ENCODE measurements around the gene LRBA.

LRBA gene

DNA sequence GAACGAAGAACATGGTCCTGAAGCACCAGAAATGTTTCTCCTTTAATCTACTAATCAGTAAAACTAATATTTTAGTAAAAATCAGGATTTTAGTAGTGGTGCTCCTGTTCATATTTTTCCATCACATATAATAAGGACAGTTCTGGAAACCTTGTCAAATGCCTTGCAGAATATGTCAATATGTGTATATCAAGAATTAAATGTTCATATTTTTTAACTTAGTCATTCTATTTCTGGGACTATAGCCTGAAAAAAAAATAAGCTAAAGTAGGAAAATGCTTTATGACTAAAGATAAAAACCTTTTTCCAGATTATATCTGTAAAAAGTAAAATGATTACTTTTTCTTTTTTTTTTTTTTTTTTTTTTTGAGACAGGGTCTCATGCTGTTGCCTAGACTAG, 368.1 kb downstream of the LRBA start:
- Histone ChIP-seq H3K4me1 (ENCODE audit: control insufficient read depth, insufficient read depth, low read length) (no peaks in the 10 kb centered on the region), H3K27ac (ENCODE audit: low read length) (no peak overlapping the region), H3K9me3 (ENCODE audit: control insufficient read depth in 2 of 2, low read length in 2 of 2) (no peaks in the 10 kb centered on the region), H3K9ac (ENCODE audit: low read length in 2 of 2) (no peak overlapping the region), H3K27me3 (ENCODE audit: control insufficient read depth in 1 of 2, insufficient read depth in 2 of 2, low read length in 2 of 2) (no peaks in the 10 kb centered on the region), H3K4me3 (ENCODE audit: low read length in 2 of 2) (no peak overlapping the region), H3K36me3 (ENCODE audit: control insufficient read depth in 2 of 2, insufficient read depth in 2 of 2, low read length in 2 of 2) (no peaks in the 10 kb centered on the region)

DNA sequence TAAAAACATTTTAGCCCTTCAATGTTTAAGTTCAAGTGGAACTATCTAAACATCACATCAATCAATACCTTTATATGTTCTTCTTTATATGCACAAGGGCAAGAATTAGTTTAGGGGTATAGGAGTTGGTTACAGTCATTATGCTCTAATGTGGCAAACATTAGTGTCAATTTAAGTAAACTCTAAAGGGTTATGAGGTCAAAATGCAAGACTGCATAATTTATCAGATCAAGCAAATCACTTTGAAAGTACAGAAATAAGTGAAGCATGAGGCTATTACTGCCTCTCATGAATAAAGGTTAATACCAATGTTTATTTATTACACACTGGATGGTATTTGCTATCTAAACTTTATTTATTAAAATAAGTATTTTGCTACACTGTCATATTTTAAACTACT, 373.5 kb downstream of the LRBA start:
- Histone ChIP-seq H3K36me3 (ENCODE audit: control insufficient read depth in 2 of 2, insufficient read depth in 2 of 2, low read length in 2 of 2) (no peaks in the 10 kb centered on the region), H3K27ac (ENCODE audit: low read length) (no peak overlapping the region), H3K4me3 (ENCODE audit: low read length in 2 of 2) (no peak overlapping the region), H3K9ac (ENCODE audit: low read length in 2 of 2) (no peak overlapping the region), H3K4me1 (ENCODE audit: control insufficient read depth, insufficient read depth, low read length) (no peaks in the 10 kb centered on the region), H3K9me3 (ENCODE audit: control insufficient read depth in 2 of 2, low read length in 2 of 2) (no peaks in the 10 kb centered on the region), H3K27me3 (ENCODE audit: control insufficient read depth in 1 of 2, insufficient read depth in 2 of 2, low read length in 2 of 2) (no peaks in the 10 kb centered on the region)

DNA sequence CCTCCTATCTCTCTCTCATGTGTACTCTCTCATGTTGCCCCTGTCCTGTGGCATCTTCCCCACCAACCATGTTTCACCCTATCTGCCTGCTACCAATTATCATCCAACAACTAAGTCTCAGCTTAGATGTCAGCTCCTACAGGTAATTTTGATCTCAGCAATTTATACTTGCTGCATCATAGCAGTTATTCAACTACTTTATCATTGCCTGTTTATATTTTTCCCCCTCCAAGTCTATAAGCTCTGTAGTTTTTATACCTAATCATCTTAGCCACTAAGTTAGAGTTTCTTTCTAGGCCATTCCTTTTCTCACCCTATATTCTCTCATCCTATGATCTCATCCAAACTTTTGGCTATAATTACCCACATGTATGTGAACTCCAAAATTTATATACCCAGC, 382.4 kb downstream of the LRBA start:
- H3K9ac ChIP-seq (ENCODE audit: low read length in 2 of 2), result no peak overlapping the region
- no peaks in the 10 kb centered on the region for H3K4me1 ChIP-seq (ENCODE audit: control insufficient read depth, insufficient read depth, low read length)
- no peak overlapping the region for H3K4me3 ChIP-seq (ENCODE audit: low read length in 2 of 2)
- no peak overlapping the region for H3K27ac ChIP-seq (ENCODE audit: low read length)
- H3K27me3 ChIP-seq (ENCODE audit: control insufficient read depth in 1 of 2, insufficient read depth in 2 of 2, low read length in 2 of 2), result no peaks in the 10 kb centered on the region
- no peaks in the 10 kb centered on the region for H3K9me3 ChIP-seq (ENCODE audit: control insufficient read depth in 2 of 2, low read length in 2 of 2)
- no peaks in the 10 kb centered on the region for H3K36me3 ChIP-seq (ENCODE audit: control insufficient read depth in 2 of 2, insufficient read depth in 2 of 2, low read length in 2 of 2)

DNA sequence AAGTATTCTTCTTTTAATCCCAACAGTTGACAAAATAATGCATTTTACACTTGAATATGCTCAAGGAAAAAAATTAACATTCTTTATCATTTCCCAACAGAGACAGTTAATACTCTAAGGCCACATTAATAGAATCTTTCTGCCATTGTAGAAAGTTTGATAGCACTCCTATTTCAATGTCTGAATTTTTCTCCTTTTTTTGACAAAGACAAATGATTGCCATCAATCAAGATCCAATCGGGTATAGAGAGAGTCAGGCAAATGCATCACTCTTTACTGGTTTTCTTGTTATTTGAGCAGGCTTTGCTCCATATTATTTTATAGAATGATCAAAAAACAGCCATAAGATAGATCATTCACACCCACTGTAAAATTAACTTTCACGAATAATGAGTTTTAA, 387.0 kb downstream of the LRBA start:
- no peak overlapping the region for H3K27ac ChIP-seq (ENCODE audit: low read length)
- no peaks in the 10 kb centered on the region for H3K4me1 ChIP-seq (ENCODE audit: control insufficient read depth, insufficient read depth, low read length)
- no peak overlapping the region for H3K9ac ChIP-seq (ENCODE audit: low read length in 2 of 2)
- H3K27me3 ChIP-seq (ENCODE audit: control insufficient read depth in 1 of 2, insufficient read depth in 2 of 2, low read length in 2 of 2), result no peaks in the 10 kb centered on the region
- no peak overlapping the region for H3K4me3 ChIP-seq (ENCODE audit: low read length in 2 of 2)
- no peaks in the 10 kb centered on the region for H3K36me3 ChIP-seq (ENCODE audit: control insufficient read depth in 2 of 2, insufficient read depth in 2 of 2, low read length in 2 of 2)
- H3K9me3 ChIP-seq (ENCODE audit: control insufficient read depth in 2 of 2, low read length in 2 of 2), result no peaks in the 10 kb centered on the region

DNA sequence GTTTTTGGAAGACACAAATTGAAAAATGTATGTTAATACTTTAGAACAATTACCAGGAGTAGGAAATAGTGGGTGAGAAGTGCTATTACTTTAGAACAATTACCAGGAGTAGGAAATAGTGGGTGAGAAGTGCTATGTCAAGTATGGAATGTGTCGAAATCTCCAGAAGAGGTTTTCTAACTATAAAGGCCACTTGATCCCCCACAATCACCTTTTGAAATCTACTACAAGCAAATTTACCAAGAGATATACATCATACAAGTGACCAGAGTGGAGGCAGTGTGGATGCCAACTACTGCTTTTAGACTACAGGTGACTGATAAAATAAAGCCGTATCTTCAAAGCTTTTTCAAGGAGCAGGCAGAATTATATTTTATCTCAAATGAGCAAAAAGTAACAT, 390.1 kb downstream of the LRBA start:
- Histone ChIP-seq H3K4me3 (ENCODE audit: low read length in 2 of 2) (no peak overlapping the region), H3K9ac (ENCODE audit: low read length in 2 of 2) (no peak overlapping the region), H3K9me3 (ENCODE audit: control insufficient read depth in 2 of 2, low read length in 2 of 2) (no peaks in the 10 kb centered on the region), H3K36me3 (ENCODE audit: control insufficient read depth in 2 of 2, insufficient read depth in 2 of 2, low read length in 2 of 2) (no peaks in the 10 kb centered on the region), H3K27me3 (ENCODE audit: control insufficient read depth in 1 of 2, insufficient read depth in 2 of 2, low read length in 2 of 2) (no peaks in the 10 kb centered on the region), H3K27ac (ENCODE audit: low read length) (no peak overlapping the region), H3K4me1 (ENCODE audit: control insufficient read depth, insufficient read depth, low read length) (no peaks in the 10 kb centered on the region)

DNA sequence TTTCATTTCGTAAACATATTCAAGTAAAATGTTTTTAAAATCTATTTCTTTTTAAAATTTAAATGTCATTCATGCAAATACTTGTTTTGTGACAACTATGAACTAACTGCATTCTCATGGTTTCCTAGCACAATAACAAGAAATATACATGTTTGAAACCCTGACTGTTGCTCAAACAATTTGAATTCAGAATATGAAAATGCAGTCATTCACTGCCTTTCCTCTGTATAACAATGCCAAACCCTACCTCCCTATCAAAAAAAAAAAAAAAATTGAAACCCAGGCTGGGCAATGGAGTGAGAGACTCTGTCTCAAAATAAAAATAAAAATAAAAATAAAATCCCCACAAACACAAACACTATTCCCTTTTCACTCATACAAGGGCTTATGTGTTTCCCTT, 391.0 kb downstream of the LRBA start:
- H3K4me3 ChIP-seq (ENCODE audit: low read length in 2 of 2), result no peak overlapping the region
- H3K9me3 ChIP-seq (ENCODE audit: control insufficient read depth in 2 of 2, low read length in 2 of 2), result no peaks in the 10 kb centered on the region
- H3K27me3 ChIP-seq (ENCODE audit: control insufficient read depth in 1 of 2, insufficient read depth in 2 of 2, low read length in 2 of 2), result no peaks in the 10 kb centered on the region
- no peaks in the 10 kb centered on the region for H3K4me1 ChIP-seq (ENCODE audit: control insufficient read depth, insufficient read depth, low read length)
- no peak overlapping the region for H3K9ac ChIP-seq (ENCODE audit: low read length in 2 of 2)
- no peaks in the 10 kb centered on the region for H3K36me3 ChIP-seq (ENCODE audit: control insufficient read depth in 2 of 2, insufficient read depth in 2 of 2, low read length in 2 of 2)
- H3K27ac ChIP-seq (ENCODE audit: low read length), result no peak overlapping the region

DNA sequence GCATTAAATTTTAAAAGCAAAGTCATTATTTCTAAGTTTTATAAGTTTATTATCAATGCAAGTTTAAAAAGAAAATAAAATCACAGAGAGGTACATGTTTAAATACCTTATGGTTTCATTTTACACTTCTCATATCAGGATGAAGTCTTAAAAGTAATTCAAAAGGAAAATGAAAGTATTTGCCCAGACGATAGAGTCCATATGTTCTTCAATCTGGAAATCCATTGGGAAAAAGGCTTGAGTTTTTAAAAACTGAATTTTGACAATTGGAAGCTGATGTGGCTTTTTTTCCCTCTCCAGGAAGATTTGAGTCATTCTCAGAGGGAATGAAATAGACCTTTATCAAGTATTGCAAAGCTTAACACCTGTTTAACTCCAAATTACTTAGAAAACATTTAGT, 396.0 kb downstream of the LRBA start:
- H3K27me3 ChIP-seq (ENCODE audit: control insufficient read depth in 1 of 2, insufficient read depth in 2 of 2, low read length in 2 of 2), result no peaks in the 10 kb centered on the region
- H3K9ac ChIP-seq (ENCODE audit: low read length in 2 of 2), result no peak overlapping the region
- H3K4me1 ChIP-seq (ENCODE audit: control insufficient read depth, insufficient read depth, low read length), result no peaks in the 10 kb centered on the region
- no peak overlapping the region for H3K27ac ChIP-seq (ENCODE audit: low read length)
- no peaks in the 10 kb centered on the region for H3K9me3 ChIP-seq (ENCODE audit: control insufficient read depth in 2 of 2, low read length in 2 of 2)
- H3K36me3 ChIP-seq (ENCODE audit: control insufficient read depth in 2 of 2, insufficient read depth in 2 of 2, low read length in 2 of 2), result no peaks in the 10 kb centered on the region
- H3K4me3 ChIP-seq (ENCODE audit: low read length in 2 of 2), result no peak overlapping the region

DNA sequence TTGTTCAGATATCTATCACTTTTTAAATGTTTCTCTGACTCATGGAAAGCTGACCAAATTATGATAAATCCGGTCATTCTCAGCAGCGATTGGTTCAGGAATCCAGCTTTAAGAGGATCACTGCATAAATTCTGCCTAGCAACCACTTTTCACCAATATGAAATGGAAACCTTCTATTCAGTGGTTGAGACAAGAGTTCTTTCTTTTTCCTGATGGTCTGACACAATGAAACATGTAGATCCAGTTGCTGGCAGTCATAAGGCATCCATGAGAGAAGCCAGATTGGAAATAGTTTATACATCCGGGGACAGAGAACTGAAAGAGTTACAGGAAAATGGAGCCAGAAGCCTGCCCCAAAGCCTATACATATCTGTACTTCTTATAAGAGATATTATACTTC, 406.0 kb downstream of the LRBA start:
- H3K27ac ChIP-seq (ENCODE audit: low read length), result no peak overlapping the region
- no peaks in the 10 kb centered on the region for H3K36me3 ChIP-seq (ENCODE audit: control insufficient read depth in 2 of 2, insufficient read depth in 2 of 2, low read length in 2 of 2)
- no peak overlapping the region for H3K4me3 ChIP-seq (ENCODE audit: low read length in 2 of 2)
- H3K4me1 ChIP-seq (ENCODE audit: control insufficient read depth, insufficient read depth, low read length), result no peaks in the 10 kb centered on the region
- no peak overlapping the region for H3K9ac ChIP-seq (ENCODE audit: low read length in 2 of 2)
- no peaks in the 10 kb centered on the region for H3K9me3 ChIP-seq (ENCODE audit: control insufficient read depth in 2 of 2, low read length in 2 of 2)
- H3K27me3 ChIP-seq (ENCODE audit: control insufficient read depth in 1 of 2, insufficient read depth in 2 of 2, low read length in 2 of 2), result no peaks in the 10 kb centered on the region

DNA sequence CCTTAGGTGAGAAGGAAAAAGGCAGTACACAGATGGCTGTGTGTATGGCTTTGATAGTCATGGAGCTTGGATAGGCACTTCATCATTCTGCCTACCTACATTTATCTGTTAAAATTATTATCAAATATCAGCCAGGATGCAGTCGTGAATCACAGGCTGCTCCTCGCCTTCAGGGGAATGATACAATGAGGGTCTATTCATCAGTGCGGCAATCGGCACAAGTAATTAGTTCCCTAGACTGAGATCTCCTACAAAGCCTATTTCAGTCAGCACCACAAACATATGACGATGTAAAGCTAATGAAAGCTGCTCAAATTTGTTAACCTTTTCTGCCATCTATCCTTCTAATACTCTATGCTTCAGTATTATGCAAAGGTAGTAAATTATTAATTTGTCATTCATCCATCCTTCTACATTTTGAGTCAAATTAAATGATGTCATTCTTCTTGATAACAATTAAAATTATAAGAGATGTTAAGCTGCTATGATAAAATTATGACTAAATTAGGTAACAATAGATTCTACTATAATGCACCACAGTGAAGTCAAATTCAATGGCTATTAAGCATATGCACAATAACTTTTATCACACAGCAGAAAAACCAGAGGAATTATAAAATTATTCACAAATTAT, 414.2 kb downstream of the LRBA start:
- no peaks in the 10 kb centered on the region for H3K36me3 ChIP-seq (ENCODE audit: control insufficient read depth in 2 of 2, insufficient read depth in 2 of 2, low read length in 2 of 2)
- no peaks in the 10 kb centered on the region for H3K27me3 ChIP-seq (ENCODE audit: control insufficient read depth in 1 of 2, insufficient read depth in 2 of 2, low read length in 2 of 2)
- no peaks in the 10 kb centered on the region for H3K9me3 ChIP-seq (ENCODE audit: control insufficient read depth in 2 of 2, low read length in 2 of 2)
- H3K9ac ChIP-seq (ENCODE audit: low read length in 2 of 2), result no peak overlapping the region
- H3K4me3 ChIP-seq (ENCODE audit: low read length in 2 of 2), result no peak overlapping the region
- no peak overlapping the region for H3K27ac ChIP-seq (ENCODE audit: low read length)
- H3K4me1 ChIP-seq (ENCODE audit: control insufficient read depth, insufficient read depth, low read length), result no peaks in the 10 kb centered on the region

DNA sequence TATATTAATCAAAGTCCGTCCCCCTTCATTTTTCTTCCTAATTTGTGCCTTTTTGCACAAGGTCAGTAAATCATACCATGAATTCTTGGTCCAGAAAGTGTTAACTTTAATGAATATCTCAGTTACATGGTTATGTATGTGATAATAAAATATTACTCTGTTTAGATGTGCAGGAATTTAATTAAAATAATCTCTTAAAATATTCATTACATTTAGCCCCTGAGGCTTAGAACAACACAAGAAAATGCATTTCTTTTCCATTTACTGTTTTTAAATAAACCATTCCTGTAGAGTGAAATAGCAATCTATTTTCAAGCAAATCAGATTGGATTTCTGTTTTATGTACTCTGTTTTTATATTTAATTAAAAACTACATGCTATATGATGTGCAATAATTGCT, 415.5 kb downstream of the LRBA start:
- Histone ChIP-seq H3K27ac (ENCODE audit: low read length) (no peak overlapping the region), H3K4me3 (ENCODE audit: low read length in 2 of 2) (no peak overlapping the region)

DNA sequence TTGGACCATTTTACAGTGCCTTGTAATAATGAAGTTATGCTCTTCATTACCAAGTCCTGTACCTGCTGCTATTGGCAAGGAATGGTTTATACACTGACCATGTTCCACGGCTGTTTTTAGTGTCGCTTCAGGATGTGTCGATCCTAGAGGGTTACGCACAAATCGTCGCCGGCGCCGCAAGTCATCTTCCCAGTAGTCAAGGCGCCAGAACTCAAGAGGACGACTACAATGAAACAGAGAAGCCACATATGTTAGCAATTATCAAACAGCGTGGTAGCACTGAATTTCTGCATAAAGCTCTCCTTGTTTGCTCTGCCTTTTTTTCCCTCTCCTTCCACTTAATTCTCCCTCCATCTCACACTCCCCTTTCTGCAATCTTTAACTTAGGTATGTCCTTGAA, 416.2 kb downstream of the LRBA start:
- Histone ChIP-seq H3K36me3 (ENCODE audit: control insufficient read depth in 2 of 2, insufficient read depth in 2 of 2, low read length in 2 of 2) (no peaks in the 10 kb centered on the region), H3K27me3 (ENCODE audit: control insufficient read depth in 1 of 2, insufficient read depth in 2 of 2, low read length in 2 of 2) (no peaks in the 10 kb centered on the region), H3K4me3 (ENCODE audit: low read length in 2 of 2) (no peak overlapping the region), H3K9me3 (ENCODE audit: control insufficient read depth in 2 of 2, low read length in 2 of 2) (no peaks in the 10 kb centered on the region), H3K27ac (ENCODE audit: low read length) (no peak overlapping the region), H3K4me1 (ENCODE audit: control insufficient read depth, insufficient read depth, low read length) (no peaks in the 10 kb centered on the region), H3K9ac (ENCODE audit: low read length in 2 of 2) (no peak overlapping the region)

More for the DNA sequence above, 415.5 kb downstream of the LRBA start:
- no peaks in the 10 kb centered on the region for H3K4me1 ChIP-seq (ENCODE audit: control insufficient read depth, insufficient read depth, low read length)
- no peak overlapping the region for H3K9ac ChIP-seq (ENCODE audit: low read length in 2 of 2)
- no peaks in the 10 kb centered on the region for H3K27me3 ChIP-seq (ENCODE audit: control insufficient read depth in 1 of 2, insufficient read depth in 2 of 2, low read length in 2 of 2)
- no peaks in the 10 kb centered on the region for H3K9me3 ChIP-seq (ENCODE audit: control insufficient read depth in 2 of 2, low read length in 2 of 2)
- H3K36me3 ChIP-seq (ENCODE audit: control insufficient read depth in 2 of 2, insufficient read depth in 2 of 2, low read length in 2 of 2), result no peaks in the 10 kb centered on the region

Data from stomach smooth muscle (tissue), 2 donors.